GM12878 (cell line): ENCODE measurements around the gene SLC12A5. TPM values are rescaled to one million over a fixed set of nuclear protein-coding genes. Genes with fewer than 3 reads are reported as not detected.

Experiments
- ATAC-seq: fragments of 200-7000 bp; cut with Tn5 transposase; 3 replicates; pipeline ENCODE4 v1.9.1; 2020; ENCODE audit warnings: mild to moderate bottlenecking, moderate library complexity
- BruUV-seq: library from RNA; stranded (reverse); fragments of 400-500 nt; replicated peaks from 2 replicates; lab custom pipeline; 2021; lab: Mats Ljungman, UMichigan
- CTCF ChIA-PET: fragments of 300-600 bp; sonication (Branson Sonifier 250); formaldehyde crosslinking; extraction: SDS; loops from one replicate; lab custom pipeline; 2021; ENCODE audit warnings: inconsistent platforms; lab: Yijun Ruan, JAX
- POLR2A ChIA-PET: fragments of 350-600 bp; formaldehyde crosslinking; extraction: SDS; loops from one replicate; lab custom pipeline; 2021; ENCODE audit warnings: inconsistent platforms; lab: Charles Lee
- RAD21 ChIA-PET: fragments of 300-600 bp; sonication (Branson Sonifier 250); formaldehyde crosslinking; loops from one replicate; lab custom pipeline; 2023; ENCODE audit warnings: antibody characterized with exemption; ENCODE audit not compliant: unreplicated experiment; lab: Charles Lee
- SMC1A ChIA-PET: fragments of 300-600 bp; sonication (Branson Sonifier 250); formaldehyde crosslinking; loops from one replicate; lab custom pipeline; 2023; ENCODE audit not compliant: unreplicated experiment, uncharacterized antibody; lab: Charles Lee
- DNase-seq: peaks from one replicate; pipeline ENCODE4 v3.0.0-alpha.2; 2011; ENCODE audit warnings: low read depth, low spot score
- FAIRE-seq: peaks from 3 replicates; lab custom pipeline; 2011; peaks lifted over from hg19 to GRCh38; lab: Jason Lieb, UNC
- H2AFZ ChIP-seq: 2 replicates; pipeline ENCODE4 v1.6.0; 2011; ENCODE audit warnings: low read depth, low read length, control low read depth; ENCODE audit not compliant: control insufficient read depth
- H3K27ac ChIP-seq: 2 replicates; pipeline ENCODE4 v1.5.1; 2011; ENCODE audit warnings: control low read depth; ENCODE audit not compliant: control insufficient read depth, insufficient read depth
- H3K27me3 ChIP-seq, 2 experiments: replicated peaks in 1 of 2; 2 replicates each; pipeline versions ENCODE4 v1.6.0 to v1.6.1; 2011; ENCODE audit warnings: low read length in 1 of 2; ENCODE audit not compliant: control insufficient read depth in 2 of 2, insufficient read depth in 2 of 2
- H3K36me3 ChIP-seq, 2 experiments: 2 replicates each; pipeline ENCODE4 v1.5.1; 2011; ENCODE audit warnings: low read length in 1 of 2; ENCODE audit not compliant: control insufficient read depth in 2 of 2, insufficient read depth in 2 of 2
- H3K4me1 ChIP-seq: 2 replicates; pipeline ENCODE4 v1.6.1; 2011; ENCODE audit warnings: mild to moderate bottlenecking, low read length, moderate library complexity, mixed read lengths; ENCODE audit not compliant: control insufficient read depth, insufficient read depth
- H3K4me2 ChIP-seq: 2 replicates; pipeline ENCODE4 v1.6.0; 2011; ENCODE audit warnings: control low read depth; ENCODE audit not compliant: control insufficient read depth, insufficient read depth
- H3K4me3 ChIP-seq: fragments of 200-600 bp; sonication (generic); 2 replicates; pipeline ENCODE4 v1.5.1; 2016
- H3K79me2 ChIP-seq: 2 replicates; pipeline ENCODE4 v1.6.0; 2011; ENCODE audit warnings: low read length; ENCODE audit not compliant: control insufficient read depth, insufficient read depth
- H3K9ac ChIP-seq: 2 replicates; pipeline ENCODE4 v1.8.0; 2011; ENCODE audit warnings: low read length, control low read depth, mixed read lengths; ENCODE audit not compliant: control insufficient read depth, insufficient read depth
- H3K9me3 ChIP-seq: replicated peaks from 3 replicates; pipeline ENCODE4 v1.5.1; 2011; ENCODE audit warnings: mild to moderate bottlenecking, low read length; ENCODE audit not compliant: control insufficient read depth, insufficient read depth
- H4K20me1 ChIP-seq: 2 replicates; pipeline ENCODE4 v1.6.0; 2011; ENCODE audit not compliant: control insufficient read depth, insufficient read depth
- CEBPB ChIP-seq, 2 experiments: fragments of 150-350 bp in 1 of 2; IDR thresholded peaks; 2 replicates each; pipeline ENCODE4 v1.6.1; 2012 to 2014; ENCODE audit warnings: low read depth in 2 of 2, low read length in 2 of 2, borderline replicate concordance in 1 of 2, inconsistent platforms in 1 of 2
- ETV6 ChIP-seq, 2 experiments: fragments of 450-650 bp in 1 of 2; IDR thresholded peaks in 1 of 2; conservative IDR thresholded peaks in 1 of 2; 2 replicates each; pipeline ENCODE4 v1.6.1; 2014; ENCODE audit warnings: antibody characterized with exemption in 1 of 2, borderline replicate concordance in 1 of 2, low read depth in 1 of 2, mild to moderate bottlenecking in 1 of 2, moderate library complexity in 1 of 2
- EZH2 ChIP-seq: IDR thresholded peaks from 2 replicates; pipeline ENCODE4 v1.6.1; 2012; ENCODE audit warnings: low read depth, mild to moderate bottlenecking, control low read depth, inconsistent platforms, low read length, borderline replicate concordance; ENCODE audit not compliant: control insufficient read depth
- FOS ChIP-seq: IDR thresholded peaks from 3 replicates; pipeline ENCODE4 v1.6.1; 2011; ENCODE audit warnings: borderline replicate concordance; ENCODE audit not compliant: insufficient read length; ENCODE audit errors: extremely low read depth
- HDAC6 ChIP-seq: fragments of 200-600 bp; sonication (generic); IDR thresholded peaks from one replicate; pipeline ENCODE4 v1.8.0; 2017; ENCODE audit warnings: antibody characterized with exemption; ENCODE audit not compliant: unreplicated experiment
- NFYA ChIP-seq: IDR thresholded peaks from 2 replicates; pipeline ENCODE4 v1.6.1; 2011; ENCODE audit warnings: low read depth, mild to moderate bottlenecking, low read length, improper control_type of control experiment, borderline replicate concordance
- PAX5 ChIP-seq: IDR thresholded peaks from 2 replicates; pipeline ENCODE4 v1.6.1; 2011; ENCODE audit warnings: low read depth, low read length, borderline replicate concordance
- POLR2A ChIP-seq: IDR thresholded peaks from 2 replicates; pipeline ENCODE4 v1.6.1; 2011; ENCODE audit warnings: low read depth, mild to moderate bottlenecking, low read length
- RB1 ChIP-seq: fragments of 450-650 bp; formaldehyde crosslinking; IDR thresholded peaks from 2 replicates; pipeline ENCODE4 v1.6.1; 2017; ENCODE audit warnings: mild to moderate bottlenecking, borderline replicate concordance
- SUPT20H ChIP-seq: IDR thresholded peaks from 2 replicates; pipeline ENCODE4 v1.6.1; 2011; ENCODE audit warnings: low read depth, mild to moderate bottlenecking, low read length, moderate library complexity, borderline replicate concordance; ENCODE audit not compliant: control insufficient read depth
- SUZ12 ChIP-seq: fragments of 200-600 bp; sonication (generic); IDR thresholded peaks from one replicate; pipeline ENCODE4 v1.6.1; 2018; ENCODE audit warnings: antibody characterized with exemption, mild to moderate bottlenecking; ENCODE audit not compliant: unreplicated experiment
- TBL1XR1 ChIP-seq: IDR thresholded peaks from 2 replicates; pipeline ENCODE4 v1.6.1; 2012; ENCODE audit warnings: low read depth, low read length, improper control_type of control experiment
- TCF3 ChIP-seq: IDR thresholded peaks from 2 replicates; pipeline ENCODE4 v1.6.1; 2012; ENCODE audit warnings: low read depth, mild to moderate bottlenecking, low read length, borderline replicate concordance; ENCODE audit not compliant: insufficient read depth
- TCF7 ChIP-seq: IDR thresholded peaks from 2 replicates; pipeline ENCODE4 v1.6.1; 2014; ENCODE audit warnings: antibody characterized with exemption, borderline replicate concordance
- YBX1 ChIP-seq: fragments of 450-650 bp; IDR thresholded peaks from 2 replicates; pipeline ENCODE4 v1.6.1; 2016; ENCODE audit warnings: antibody characterized with exemption
- ZBED1 ChIP-seq: IDR thresholded peaks from 2 replicates; pipeline ENCODE4 v1.6.1; 2016; ENCODE audit warnings: borderline replicate concordance
- WGBS: methylation state at CpG from one replicate; pipeline ENCODE4 v1.1.6; 2016; ENCODE audit warnings: low lambda C conversion rate; ENCODE audit not compliant: insufficient replicate concordance, insufficient coverage; ENCODE audit errors: missing lambda C conversion rate; 5-methylcytosine and 5-hydroxymethylcytosine counted together
- in situ Hi-C: fragments of 300-500 bp; cut with MboI; formaldehyde crosslinking; loops from 9 replicates; pipeline ENCODE4 v1.14.3; 2018; ENCODE audit warnings: mixed read lengths
- intact Hi-C: fragments of 100-400 bp; cut with micrococcal nuclease; formaldehyde crosslinking; loops from one replicate; pipeline ENCODE4 v1.14.2; 2022; ENCODE audit not compliant: unreplicated experiment
- polyA plus RNA-seq, 11 experiments: library from polyadenylated mRNA; depleted of rRNA in 4 of 11; unstranded in 6 of 11; stranded (reverse) in 5 of 11; fragments of >200 nt; fragmentation: Nextera tagmentation in 4 of 11; fragmentation: Illumina TruSeq in 1 of 11; extraction: Ambion mirVana in 4 of 11; extraction: Trizol in 1 of 11; gene quantifications; 1 replicate in 1 of 11; 2 replicates in 10 of 11; pipeline versions ENCODE4 v1.2.1 to v1.2.3, GENCODE V29; 2011 to 2016; ENCODE audit warnings: inconsistent platforms in 2 of 11, missing spikeins in 2 of 11, low read depth in 1 of 11
- total RNA-seq, 4 experiments: library from RNA; depleted of rRNA in 3 of 4; stranded (reverse); fragments of >200 nt in 3 of 4; fragmentation: Illumina TruSeq in 1 of 4; extraction: Trizol in 1 of 4; gene quantifications; 2 replicates each; pipeline versions ENCODE4 v1.2.1 to v1.2.3, GENCODE V29; 2013 to 2021
- TF ChIP-seq, protein P1 (sequence below): fragments of 450-650 bp; IDR thresholded peaks from 2 replicates; pipeline ENCODE4 v1.6.1; 2016; ENCODE audit warnings: mild to moderate bottlenecking
- TF ChIP-seq, protein P2 (sequence below): fragments of 450-650 bp; IDR thresholded peaks from 2 replicates; pipeline ENCODE4 v1.6.1; 2018; ENCODE audit warnings: mild to moderate bottlenecking, low read depth, moderate library complexity; ENCODE audit not compliant: partially characterized antibody

SLC12A5 gene
- total and polyA plus RNA-seq, 10 of the 15 experiments (the other 5 are each of a cell fraction or from before 2014, with no cell fraction given): 0.26 to 2.7 (median 1.2) TPM

DNA sequence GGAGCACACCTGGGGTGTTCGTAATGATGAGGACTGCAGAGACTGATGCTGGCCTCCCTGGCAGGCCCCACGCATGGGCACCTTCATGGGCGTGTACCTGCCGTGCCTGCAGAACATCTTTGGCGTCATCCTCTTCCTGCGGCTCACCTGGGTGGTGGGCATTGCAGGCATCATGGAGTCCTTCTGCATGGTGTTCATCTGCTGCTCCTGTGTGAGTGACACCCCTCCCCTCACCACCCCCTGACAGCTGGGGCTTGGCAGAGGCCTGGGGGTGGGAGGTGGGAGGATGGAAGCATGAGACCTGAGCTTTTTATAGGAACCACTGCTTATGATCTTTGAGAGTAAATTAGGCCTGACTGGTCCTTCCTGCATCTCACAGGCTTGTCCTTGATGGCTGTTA lies 6.7 kb downstream of the SLC12A5 start:
- CTCF ChIA-PET: no interaction called here
- FAIRE-seq: no peak
- TF ChIP-seq YBX1 (no peak), TBL1XR1 (no peak), SUPT20H (no peak), FOS (no peak), HDAC6 (no peak), TCF3 (no peak), PAX5 (no peak), ZBED1 (no peak), NFYA (no peak), TCF7 (no peak), CEBPB (IDR thresholded peaks at IDR 0.05; ENCODE audit: borderline replicate concordance in 1 of 2, low read depth in 2 of 2, low read length in 2 of 2) (no peak), EZH2 (no peak), SUZ12 (no peak), ETV6 (conservative IDR thresholded peaks at IDR 0.05 in 1 of 2, IDR thresholded peaks at IDR 0.05 in 1 of 2; ENCODE audit: borderline replicate concordance in 1 of 2, low read depth in 1 of 2) (no peak), POLR2A (no peak), RB1 (no peak)
- TF ChIP-seq, protein P1, sequence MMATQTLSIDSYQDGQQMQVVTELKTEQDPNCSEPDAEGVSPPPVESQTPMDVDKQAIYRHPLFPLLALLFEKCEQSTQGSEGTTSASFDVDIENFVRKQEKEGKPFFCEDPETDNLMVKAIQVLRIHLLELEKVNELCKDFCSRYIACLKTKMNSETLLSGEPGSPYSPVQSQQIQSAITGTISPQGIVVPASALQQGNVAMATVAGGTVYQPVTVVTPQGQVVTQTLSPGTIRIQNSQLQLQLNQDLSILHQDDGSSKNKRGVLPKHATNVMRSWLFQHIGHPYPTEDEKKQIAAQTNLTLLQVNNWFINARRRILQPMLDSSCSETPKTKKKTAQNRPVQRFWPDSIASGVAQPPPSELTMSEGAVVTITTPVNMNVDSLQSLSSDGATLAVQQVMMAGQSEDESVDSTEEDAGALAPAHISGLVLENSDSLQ: no peak
- TF ChIP-seq, protein P2, sequence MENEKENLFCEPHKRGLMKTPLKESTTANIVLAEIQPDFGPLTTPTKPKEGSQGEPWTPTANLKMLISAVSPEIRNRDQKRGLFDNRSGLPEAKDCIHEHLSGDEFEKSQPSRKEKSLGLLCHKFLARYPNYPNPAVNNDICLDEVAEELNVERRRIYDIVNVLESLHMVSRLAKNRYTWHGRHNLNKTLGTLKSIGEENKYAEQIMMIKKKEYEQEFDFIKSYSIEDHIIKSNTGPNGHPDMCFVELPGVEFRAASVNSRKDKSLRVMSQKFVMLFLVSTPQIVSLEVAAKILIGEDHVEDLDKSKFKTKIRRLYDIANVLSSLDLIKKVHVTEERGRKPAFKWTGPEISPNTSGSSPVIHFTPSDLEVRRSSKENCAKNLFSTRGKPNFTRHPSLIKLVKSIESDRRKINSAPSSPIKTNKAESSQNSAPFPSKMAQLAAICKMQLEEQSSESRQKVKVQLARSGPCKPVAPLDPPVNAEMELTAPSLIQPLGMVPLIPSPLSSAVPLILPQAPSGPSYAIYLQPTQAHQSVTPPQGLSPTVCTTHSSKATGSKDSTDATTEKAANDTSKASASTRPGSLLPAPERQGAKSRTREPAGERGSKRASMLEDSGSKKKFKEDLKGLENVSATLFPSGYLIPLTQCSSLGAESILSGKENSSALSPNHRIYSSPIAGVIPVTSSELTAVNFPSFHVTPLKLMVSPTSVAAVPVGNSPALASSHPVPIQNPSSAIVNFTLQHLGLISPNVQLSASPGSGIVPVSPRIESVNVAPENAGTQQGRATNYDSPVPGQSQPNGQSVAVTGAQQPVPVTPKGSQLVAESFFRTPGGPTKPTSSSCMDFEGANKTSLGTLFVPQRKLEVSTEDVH: no peak

More for the DNA sequence above, 6.7 kb downstream of the SLC12A5 start:
- ChIA-PET POLR2A (no interaction called here), SMC1A (no interaction called here), RAD21 (no interaction called here)
- Histone ChIP-seq H3K79me2 (no peaks in the 10 kb centered on the region), H3K4me2 (no peak overlapping the region), H3K36me3 (no peaks in the 10 kb centered on the region), H3K9ac (no peak overlapping the region), H3K4me3 (no peak overlapping the region), H3K9me3 (no peaks in the 10 kb centered on the region), H4K20me1 (no peaks in the 10 kb centered on the region; the same call in 1 of the 2 replicates), H3K27me3 (peaks cover 3 to 4% of the 10 kb centered on the region in 2 experiments), H3K4me1 (no peaks in the 10 kb centered on the region), H3K27ac (no peak overlapping the region), H2AFZ (no peak overlapping the region)
- WGBS: 2% methylated on average over 6 of the region's 6 CpGs
- in situ Hi-C loops: no loop called here
- DNase-seq: no peak
- intact Hi-C loops: no loop called here
- no peak for ATAC-seq
- no TSS peak for BruUV-seq
